Lung (tissue), 12 donors: Measurements from ENCODE around the gene HDAC4. TPM values are rescaled to one million over a fixed set of nuclear protein-coding genes. Genes with fewer than 3 reads are reported as not detected.

Experiments used
- ATAC-seq: fragments of 200-7000 bp; cut with Tn5 transposase; one replicate; pipeline ENCODE4 v1.9.1; 2020; ENCODE audit warnings: moderate number of reproducible peaks; ENCODE audit not compliant: insufficient read depth, low FRiP score
- DNase-seq, 3 donors: peaks; one replicate each; pipeline ENCODE4 v3.0.0-alpha.2; 2013 to 2017
- H3K27ac ChIP-seq, 2 donors: one replicate each; pipeline ENCODE4 v1.5.1; 2013; ENCODE audit warnings: mild to moderate bottlenecking in 2 of 2, moderate library complexity in 2 of 2, control low read depth in 1 of 2, inconsistent platforms in 1 of 2, low read depth in 1 of 2, low read length in 1 of 2
- H3K27me3 ChIP-seq, 3 donors: one replicate each; pipeline ENCODE4 v1.5.1; 2013; ENCODE audit warnings: low read length in 2 of 3; ENCODE audit not compliant: control insufficient read depth in 3 of 3, insufficient read depth in 3 of 3
- H3K36me3 ChIP-seq, 4 donors: one replicate each; pipeline ENCODE4 v1.5.1; 2013; ENCODE audit warnings: low read length in 4 of 4, mild to moderate bottlenecking in 1 of 4, moderate library complexity in 1 of 4; ENCODE audit not compliant: control insufficient read depth in 4 of 4, insufficient read depth in 4 of 4
- H3K4me1 ChIP-seq, 5 donors: one replicate each; pipeline ENCODE4 v1.5.1; 2013; ENCODE audit warnings: low read length in 5 of 5, mild to moderate bottlenecking in 2 of 5, moderate library complexity in 1 of 5; ENCODE audit not compliant: control insufficient read depth in 5 of 5, insufficient read depth in 5 of 5
- H3K4me3 ChIP-seq: one replicate; pipeline ENCODE4 v1.5.1; 2013; ENCODE audit warnings: mild to moderate bottlenecking, control low read depth, moderate library complexity
- H3K9ac ChIP-seq, 2 donors: one replicate each; pipeline ENCODE4 v1.5.1; 2013; ENCODE audit warnings: low read length in 2 of 2, control low read depth in 1 of 2; ENCODE audit not compliant: insufficient read depth in 1 of 2
- H3K9me3 ChIP-seq, 4 donors: one replicate each; pipeline ENCODE4 v1.5.1; 2013; ENCODE audit warnings: low read length in 3 of 4, mild to moderate bottlenecking in 1 of 4, moderate library complexity in 1 of 4; ENCODE audit not compliant: control insufficient read depth in 4 of 4, insufficient read depth in 3 of 4
- WGBS, 2 donors: extraction: QIAGEN DNeasy Blood & Tissue Kit; methylation state at CpG; one replicate each; pipeline ENCODE4 v1.1.7; 2013; 5-methylcytosine and 5-hydroxymethylcytosine counted together
- polyA plus RNA-seq, 2 donors: library from polyadenylated mRNA; stranded (reverse); fragments of 200-250 nt; gene quantifications; one replicate each; pipeline ENCODE4 v1.2.1, GENCODE V29; 2013
- total RNA-seq, 2 donors: library from RNA; depleted of rRNA in 1 of 2; stranded (reverse); fragments of >200 nt in 1 of 2; gene quantifications; one replicate each; pipeline ENCODE4 v1.2.1, GENCODE V29; 2014 to 2021
- TF ChIP-seq, protein P1 (sequence below): IDR thresholded peaks from 2 replicates; pipeline ENCODE4 v1.5.1; 2012; ENCODE audit warnings: mild to moderate bottlenecking; ENCODE audit errors: control extremely low read depth, extremely low read depth
- donor health status: control.
- donor health status: control.
- donor health status: Bipolar disorder and iron deficiency.
- donor health status: healthy.
- donor health status: DM: yes; HTN: yes; CAD: no.

The HDAC4 gene
- total and polyA plus RNA-seq, 4 donors: 6.9 to 47.7 (median 20.7) TPM

DNA sequence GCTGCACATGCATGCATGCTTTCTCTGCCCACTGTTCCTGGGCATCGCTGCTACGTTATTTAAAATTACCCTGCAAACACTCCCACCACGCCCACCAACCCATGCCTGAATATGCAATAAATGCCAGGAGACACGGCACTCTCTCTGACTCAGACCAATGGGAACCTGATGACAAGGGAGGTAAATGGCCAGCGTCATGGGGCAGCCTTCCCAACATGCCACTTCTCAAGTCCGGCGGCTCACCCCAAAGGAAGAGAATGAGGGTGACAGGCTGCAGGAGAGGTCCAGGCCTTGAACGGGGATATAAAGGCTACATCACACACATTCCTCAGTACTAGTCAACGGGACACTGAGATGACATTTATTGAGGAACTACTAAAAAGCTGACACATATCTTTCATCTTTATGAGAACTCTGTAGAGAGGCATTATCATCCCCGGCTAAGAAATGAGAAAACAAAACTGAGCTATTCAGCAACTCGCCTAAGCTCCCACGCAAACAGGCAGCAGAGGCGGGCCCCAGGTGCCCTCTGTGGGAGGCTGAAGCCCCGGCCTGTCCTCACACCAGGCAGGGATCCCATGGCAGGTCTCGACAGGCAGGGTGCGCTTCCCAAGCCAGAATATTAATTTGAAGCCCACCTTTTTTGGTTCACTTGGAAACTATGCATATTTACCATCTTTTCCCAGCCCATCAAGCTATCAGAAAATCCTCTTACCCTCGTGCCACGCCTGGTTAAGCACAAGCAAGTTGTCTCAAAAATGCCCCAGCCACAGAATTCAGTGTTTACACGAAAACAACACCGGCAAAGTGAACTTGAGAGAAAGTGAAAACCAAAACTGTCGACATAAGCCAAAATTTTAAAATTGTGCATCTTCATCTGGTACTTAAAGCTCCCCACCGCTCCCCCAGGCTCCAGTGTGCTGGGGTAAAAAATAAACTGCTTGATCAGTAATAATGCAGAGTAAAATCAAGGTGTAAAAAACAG, 166.3 kb downstream of the HDAC4 start:
- Histone ChIP-seq H3K4me3 (no peak overlapping the region), H3K27ac (no peak overlapping the region), H3K9me3 (no peaks in the 10 kb centered on the region), H3K9ac (no peak overlapping the region), H3K27me3 (no peaks in the 10 kb centered on the region), H3K36me3 (no peaks in the 10 kb centered on the region), H3K4me1 (peaks cover 0 to 16% (median 2%) of the 10 kb centered on the region in 5 donors)
- TF ChIP-seq, protein P1, sequence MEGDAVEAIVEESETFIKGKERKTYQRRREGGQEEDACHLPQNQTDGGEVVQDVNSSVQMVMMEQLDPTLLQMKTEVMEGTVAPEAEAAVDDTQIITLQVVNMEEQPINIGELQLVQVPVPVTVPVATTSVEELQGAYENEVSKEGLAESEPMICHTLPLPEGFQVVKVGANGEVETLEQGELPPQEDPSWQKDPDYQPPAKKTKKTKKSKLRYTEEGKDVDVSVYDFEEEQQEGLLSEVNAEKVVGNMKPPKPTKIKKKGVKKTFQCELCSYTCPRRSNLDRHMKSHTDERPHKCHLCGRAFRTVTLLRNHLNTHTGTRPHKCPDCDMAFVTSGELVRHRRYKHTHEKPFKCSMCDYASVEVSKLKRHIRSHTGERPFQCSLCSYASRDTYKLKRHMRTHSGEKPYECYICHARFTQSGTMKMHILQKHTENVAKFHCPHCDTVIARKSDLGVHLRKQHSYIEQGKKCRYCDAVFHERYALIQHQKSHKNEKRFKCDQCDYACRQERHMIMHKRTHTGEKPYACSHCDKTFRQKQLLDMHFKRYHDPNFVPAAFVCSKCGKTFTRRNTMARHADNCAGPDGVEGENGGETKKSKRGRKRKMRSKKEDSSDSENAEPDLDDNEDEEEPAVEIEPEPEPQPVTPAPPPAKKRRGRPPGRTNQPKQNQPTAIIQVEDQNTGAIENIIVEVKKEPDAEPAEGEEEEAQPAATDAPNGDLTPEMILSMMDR: no peak
- DNase-seq: no peak
- WGBS, 2 donors: 86% methylated on average over 22 of the region's 22 CpGs
- ATAC-seq: no peak

DNA sequence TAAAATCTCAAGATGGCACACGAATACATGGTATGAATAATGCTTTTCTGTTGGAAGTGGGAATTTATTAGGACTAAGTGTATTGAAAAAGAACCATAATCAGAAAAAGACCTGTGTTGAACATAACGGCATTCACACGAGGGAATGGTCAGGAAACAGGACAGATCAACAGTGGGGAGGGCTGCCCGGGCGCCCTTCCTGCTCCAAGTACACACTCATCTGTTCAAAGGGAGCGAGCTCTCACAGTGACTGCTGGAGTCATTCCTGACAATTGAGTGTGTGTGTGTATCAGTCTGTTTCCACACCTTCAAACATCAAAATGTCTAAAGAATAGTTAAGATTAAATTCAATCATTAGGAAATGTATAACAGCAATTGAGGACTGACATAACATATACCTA, 167.2 kb downstream of the HDAC4 start:
- ATAC-seq: no peak
- no peak overlapping the region for H3K4me3 ChIP-seq
- no peak overlapping the region for H3K27ac ChIP-seq
- H3K9me3 ChIP-seq: no peaks in the 10 kb centered on the region
- TF ChIP-seq, protein P1: no peak
- no peaks in the 10 kb centered on the region for H3K27me3 ChIP-seq
- no peak overlapping the region for H3K9ac ChIP-seq
- 66 to 71% methylated on average over 6 of the region's 6 CpGs for WGBS, 2 donors
- no peaks in the 10 kb centered on the region for H3K36me3 ChIP-seq
- no peak for DNase-seq
- peaks cover 0 to 13% (median 2%) of the 10 kb centered on the region in 5 donors for H3K4me1 ChIP-seq

DNA sequence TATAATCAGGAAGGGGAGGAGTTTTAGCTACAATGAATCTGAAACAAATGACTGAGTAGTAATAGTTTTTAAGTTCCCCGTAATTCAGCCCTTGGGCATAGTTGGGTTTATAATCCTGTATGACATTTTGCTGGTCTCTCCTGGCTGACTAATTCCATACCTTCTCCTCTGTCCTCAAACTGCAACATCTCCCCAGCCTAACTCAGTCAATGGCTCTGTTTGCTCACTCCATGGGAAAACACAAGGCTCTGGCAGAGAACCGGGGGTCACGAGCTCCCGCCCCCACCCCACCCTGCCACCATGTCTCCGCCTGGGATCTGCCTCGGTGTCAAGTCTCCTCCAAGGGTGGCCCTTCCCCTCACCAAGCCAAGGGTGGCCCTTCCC, 168.6 kb downstream of the HDAC4 start:
- no peaks in the 10 kb centered on the region for H3K27me3 ChIP-seq
- H3K9ac ChIP-seq: no peak overlapping the region
- H3K9me3 ChIP-seq: no peaks in the 10 kb centered on the region
- H3K4me1 ChIP-seq: peaks cover 0 to 25% (median 12%) of the 10 kb centered on the region in 5 donors
- DNase-seq (no peak), ATAC-seq (no peak)
- no peak overlapping the region for H3K27ac ChIP-seq
- H3K36me3 ChIP-seq: no peaks in the 10 kb centered on the region
- no peak overlapping the region for H3K4me3 ChIP-seq
- TF ChIP-seq, protein P1: no peak
- WGBS, 2 donors: 79 to 85% methylated on average over 6 of the region's 6 CpGs
